SH-SY5Y (cell line): Measurements from ENCODE around the gene DLG2.

ENCODE experiments used
- GATA2 ChIP-seq: IDR thresholded peaks from 2 replicates; pipeline ENCODE4 v1.6.1; 2011; ENCODE audit warnings: mild to moderate bottlenecking, low read depth, low read length
- GATA3 ChIP-seq: IDR thresholded peaks from 2 replicates; pipeline ENCODE4 v1.6.1; 2011; ENCODE audit warnings: low read depth, mild to moderate bottlenecking, low read length, moderate library complexity

DNA sequence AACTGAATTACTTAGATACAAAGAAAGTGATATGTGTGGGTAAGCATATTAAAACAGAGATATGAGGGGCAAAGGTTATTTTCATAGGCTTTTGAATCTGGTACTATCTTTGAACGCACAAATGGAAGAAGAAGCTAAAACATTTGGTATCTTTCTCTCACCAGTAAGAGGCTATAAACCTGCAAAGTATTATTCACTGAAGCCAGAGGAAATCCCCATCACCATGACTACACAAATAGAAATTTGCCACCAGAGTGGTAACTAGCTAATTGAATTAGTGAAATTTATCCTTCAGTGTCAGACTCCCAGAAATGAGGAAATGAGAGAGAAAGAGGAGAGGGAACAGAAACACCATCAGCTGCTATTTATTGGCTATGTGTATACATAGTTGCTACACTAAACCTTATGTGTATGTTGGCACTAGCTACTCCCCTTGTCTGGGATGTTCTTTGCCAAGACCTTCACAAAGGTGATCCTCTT lies 503.4 kb downstream of the DLG2 start:
- TF ChIP-seq GATA3 (no peak), GATA2 (no peak)
